IPS DF 4.7 (cell line): ENCODE measurements around the gene ACKR4.
"Not testable (repeated sequence)": the region's sequence is repeated elsewhere in the genome, so short reads cannot be mapped to it uniquely, and the experiment has no call there.

Experiments used
- DNase-seq: peaks from one replicate; pipeline ENCODE4 v3.0.0-alpha.2; 2013; ENCODE audit warnings: low spot score; ENCODE audit errors: extremely low read depth

The ACKR4 gene

GRCh38 chr3:132596816-132597433 lies at the start of gene ACKR4:
ACKR4 (plus strand) TSS chr3:132597270; CDS start chr3:132600398, 3,128 bp downstream.
- DNase-seq, result no peak

- no peak for DNase-seq
Measured at GRCh38 chr3:132549169-132549568, 47.9 kb upstream of the ACKR4 start.

GRCh38 chr3:132549890-132550578 lies 47.0 kb upstream of the ACKR4 start:
- no peak for DNase-seq

- no peak for DNase-seq
Measured at GRCh38 chr3:132550579-132551305, 46.3 kb upstream of the ACKR4 start.

GRCh38 chr3:132553826-132554225 lies 43.2 kb upstream of the ACKR4 start:
- DNase-seq, result no peak

GRCh38 chr3:132554437-132554836 lies 42.6 kb upstream of the ACKR4 start:
- DNase-seq, result no peak

- DNase-seq, result no peak
Measured at GRCh38 chr3:132555306-132556035, 41.6 kb upstream of the ACKR4 start.

- DNase-seq, result not testable (repeated sequence)
Measured at GRCh38 chr3:132556036-132556386, 41.1 kb upstream of the ACKR4 start.

GRCh38 chr3:132556508-132557159 lies 40.4 kb upstream of the ACKR4 start:
- DNase-seq, result no peak

GRCh38 chr3:132561003-132561402 lies 36.1 kb upstream of the ACKR4 start:
- no peak for DNase-seq

- no peak for DNase-seq
Measured at GRCh38 chr3:132563420-132564069, 33.5 kb upstream of the ACKR4 start.

GRCh38 chr3:132564070-132564465 lies 33.0 kb upstream of the ACKR4 start:
- no peak for DNase-seq

- no peak for DNase-seq
Measured at GRCh38 chr3:132568422-132568821, 28.6 kb upstream of the ACKR4 start.

- DNase-seq, result no peak
Measured at GRCh38 chr3:132569153-132569552, 27.9 kb upstream of the ACKR4 start.

GRCh38 chr3:132569580-132569979 lies 27.5 kb upstream of the ACKR4 start:
- no peak for DNase-seq

GRCh38 chr3:132570016-132570415 lies 27.1 kb upstream of the ACKR4 start:
- DNase-seq, result no peak

GRCh38 chr3:132573797-132574211 lies 23.3 kb upstream of the ACKR4 start:
- no peak for DNase-seq

GRCh38 chr3:132587401-132587800 lies 9.7 kb upstream of the ACKR4 start:
- no peak for DNase-seq

GRCh38 chr3:132592216-132592615 lies 4.9 kb upstream of the ACKR4 start:
- DNase-seq, result no peak

- no peak for DNase-seq
Measured at GRCh38 chr3:132593241-132593946, 3.7 kb upstream of the ACKR4 start.
